HG03378 (cell line): ENCODE results near the gene MCUR1.
"Not testable (repeated sequence)": the region's sequence is repeated elsewhere in the genome, so short reads cannot be mapped to it uniquely, and the experiment has no call there.

Source experiments
- ATAC-seq: cut with Tn5 transposase; IDR thresholded peaks from one replicate; pipeline ENCODE4 v1.9.1; 2021; ENCODE audit warnings: mild to moderate bottlenecking, moderate library complexity; ENCODE audit not compliant: unreplicated experiment

The MCUR1 gene

GRCh38 chr6:13829419-13829818, 15.1 kb upstream of the MCUR1 start:
- not testable (repeated sequence) for ATAC-seq

- ATAC-seq: not testable (repeated sequence)
Measured at GRCh38 chr6:13828656-13829301, 14.4 kb upstream of the MCUR1 start.

- no peak for ATAC-seq
Measured at GRCh38 chr6:13827032-13827431, 12.7 kb upstream of the MCUR1 start.

GRCh38 chr6:13825871-13826270, 11.5 kb upstream of the MCUR1 start:
- ATAC-seq: no peak

- ATAC-seq: no peak
Measured at GRCh38 chr6:13818341-13818740, 4.0 kb upstream of the MCUR1 start.

- no peak for ATAC-seq
Measured at GRCh38 chr6:13814938-13815575, 700 bp upstream of the MCUR1 start.

- ATAC-seq: peak; percentile 23
Measured at GRCh38 chr6:13813621-13814175, 659 bp downstream of the MCUR1 start.

GRCh38 chr6:13813026-13813425, 1.3 kb downstream of the MCUR1 start:
- ATAC-seq: no peak

GRCh38 chr6:13812359-13812642, 2.1 kb downstream of the MCUR1 start:
- ATAC-seq: no peak

- ATAC-seq: no peak
Measured at GRCh38 chr6:13811627-13812358, 2.6 kb downstream of the MCUR1 start.

- ATAC-seq: no peak
Measured at GRCh38 chr6:13810688-13811446, 3.5 kb downstream of the MCUR1 start.

GRCh38 chr6:13808801-13809200, 5.6 kb downstream of the MCUR1 start:
- no peak for ATAC-seq

GRCh38 chr6:13807696-13808095, 6.7 kb downstream of the MCUR1 start:
- ATAC-seq: no peak

- no peak for ATAC-seq
Measured at GRCh38 chr6:13803581-13803980, 10.8 kb downstream of the MCUR1 start.

- ATAC-seq: no peak
Measured at GRCh38 chr6:13800615-13801014, 13.7 kb downstream of the MCUR1 start.

GRCh38 chr6:13796781-13797180, 17.6 kb downstream of the MCUR1 start:
- ATAC-seq: no peak

- ATAC-seq: peak; percentile 86
Measured at GRCh38 chr6:13795041-13795750, 19.2 kb downstream of the MCUR1 start.

GRCh38 chr6:13794184-13794583, 20.2 kb downstream of the MCUR1 start:
- ATAC-seq: no peak

GRCh38 chr6:13789746-13790145, 24.6 kb downstream of the MCUR1 start:
- no peak for ATAC-seq

GRCh38 chr6:13788820-13789219, 25.5 kb downstream of the MCUR1 start:
- no peak for ATAC-seq

GRCh38 chr6:13787137-13787536, 27.2 kb downstream of the MCUR1 start:
- ATAC-seq: no peak
